DMS153 treated with DMSO at 0.1 percent for 48 hours (cell line): ENCODE results near the gene SPRR5.

ENCODE experiments used
- DNase-seq: peaks from one replicate; lab custom pipeline; 2025; ENCODE audit not compliant: unreplicated experiment; lab: John Stamatoyannopoulos, UW

SPRR5 gene

GRCh38 chr1:152942161-152942560, 4.8 kb upstream of the SPRR5 start:
- DNase-seq: no peak

- DNase-seq: no peak
These were observed 758 bp upstream of the SPRR5 start for GRCh38 chr1:152946248-152946647.

GRCh38 chr1:152951711-152952110, 4.7 kb downstream of the SPRR5 start:
- DNase-seq: no peak

- no peak for DNase-seq
These were observed 6.8 kb downstream of the SPRR5 start for GRCh38 chr1:152953761-152954160.

- DNase-seq: no peak
These were observed 7.4 kb downstream of the SPRR5 start for GRCh38 chr1:152954436-152954835.

- DNase-seq: no peak
These were observed 10.6 kb downstream of the SPRR5 start for GRCh38 chr1:152957561-152957960.

GRCh38 chr1:152959273-152959672, 12.3 kb downstream of the SPRR5 start:
- DNase-seq: no peak

GRCh38 chr1:152959801-152960451, 12.9 kb downstream of the SPRR5 start:
- no peak for DNase-seq

GRCh38 chr1:152960452-152961044, 13.5 kb downstream of the SPRR5 start:
- no peak for DNase-seq

- no peak for DNase-seq
These were observed 14.4 kb downstream of the SPRR5 start for GRCh38 chr1:152961226-152961891.

- no peak for DNase-seq
These were observed 15.9 kb downstream of the SPRR5 start for GRCh38 chr1:152962876-152963415.

GRCh38 chr1:152964536-152964935, 17.5 kb downstream of the SPRR5 start:
- DNase-seq: no peak

GRCh38 chr1:152965853-152966252, 18.8 kb downstream of the SPRR5 start:
- no peak for DNase-seq

- DNase-seq: no peak
These were observed 20.2 kb downstream of the SPRR5 start for GRCh38 chr1:152967201-152967600.

- no peak for DNase-seq
These were observed 21.2 kb downstream of the SPRR5 start for GRCh38 chr1:152968248-152968647.

- DNase-seq: no peak
These were observed 22.0 kb downstream of the SPRR5 start for GRCh38 chr1:152969036-152969435.

- no peak for DNase-seq
These were observed 23.5 kb downstream of the SPRR5 start, which contains the start of gene SPRR4 for GRCh38 chr1:152970495-152970894. Gene SPRR4 (plus strand): TSS chr1:152970648. CDS start chr1:152971891, 1,243 bp downstream.

GRCh38 chr1:152972196-152972886, 25.3 kb downstream of the SPRR5 start:
- DNase-seq: no peak

GRCh38 chr1:152976688-152977087, 29.7 kb downstream of the SPRR5 start:
- no peak for DNase-seq

GRCh38 chr1:152977614-152978013, 30.6 kb downstream of the SPRR5 start:
- DNase-seq: no peak

GRCh38 chr1:152980676-152981075, 33.7 kb downstream of the SPRR5 start:
- no peak for DNase-seq
